Measurements from ENCODE around the gene TMEM244.
"Not testable (repeated sequence)": the region's sequence is repeated elsewhere in the genome, so short reads cannot be mapped to it uniquely, and the experiment has no call there.

TMEM244 gene, protein sequence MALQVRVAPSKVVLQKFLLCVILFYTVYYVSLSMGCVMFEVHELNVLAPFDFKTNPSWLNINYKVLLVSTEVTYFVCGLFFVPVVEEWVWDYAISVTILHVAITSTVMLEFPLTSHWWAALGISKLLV

DNA sequence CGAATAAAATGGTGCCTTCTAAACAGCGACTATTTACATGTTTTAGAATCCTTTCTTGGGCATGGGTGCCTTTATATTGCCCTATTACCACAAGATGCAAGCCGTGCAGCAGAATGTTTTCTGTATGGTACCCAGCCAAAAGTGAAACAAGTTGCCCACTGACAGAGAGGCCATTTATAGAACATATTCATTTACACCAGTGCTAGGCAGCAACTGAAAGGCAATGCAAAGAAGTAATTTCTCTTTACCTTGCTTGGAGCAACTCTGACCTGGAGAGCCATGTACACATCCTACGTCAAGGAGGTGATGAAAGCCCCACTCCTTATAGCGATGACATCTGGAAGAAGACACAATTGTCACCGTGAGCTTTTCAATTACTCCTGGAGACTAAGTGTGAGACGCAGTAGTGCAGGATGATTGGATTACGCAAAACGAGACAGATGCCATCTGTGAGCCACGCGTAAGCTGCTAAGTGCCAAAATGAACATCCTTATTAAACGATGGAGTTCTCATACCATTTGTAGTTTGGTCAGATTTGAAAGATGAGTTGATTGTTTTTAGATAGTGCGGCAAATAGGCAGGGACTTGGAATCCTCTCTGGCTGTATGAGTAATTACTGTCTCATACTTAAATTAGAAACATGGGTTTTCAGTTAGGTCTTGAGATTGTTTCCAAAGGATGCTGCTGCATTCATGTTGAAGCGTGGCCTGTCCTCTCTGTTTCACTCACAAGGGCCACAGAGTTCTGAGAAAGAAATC is at the start of gene TMEM244:
Gene TMEM244 (minus strand): TSS at position 408 of the 758 bp plus-strand sequence. CDS start 127 bp downstream, at position 281.
- peak; percentile 12 for DNase-seq (ENCODE audit: low spot score)

DNA sequence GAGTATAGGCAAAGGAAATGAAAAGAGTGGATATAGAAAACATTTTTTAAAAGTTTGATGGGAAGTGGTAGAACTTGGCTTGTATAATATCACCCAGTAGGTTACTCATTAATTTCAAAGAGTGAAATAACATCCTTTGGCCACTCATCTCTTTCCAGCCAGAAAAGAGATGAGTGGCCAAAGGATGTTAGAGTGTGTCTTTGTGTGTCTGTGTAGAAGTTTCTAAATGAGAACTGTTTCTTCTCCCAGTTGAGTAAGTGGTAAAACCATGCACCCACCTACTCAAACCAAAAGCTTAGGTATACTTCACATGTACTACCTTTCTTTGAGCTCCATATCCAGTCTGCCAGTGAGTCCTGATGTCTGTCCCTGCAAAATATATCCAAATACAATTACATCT is 47.7 kb upstream of the TMEM244 start:
- DNase-seq (ENCODE audit: low spot score): no peak

DNA sequence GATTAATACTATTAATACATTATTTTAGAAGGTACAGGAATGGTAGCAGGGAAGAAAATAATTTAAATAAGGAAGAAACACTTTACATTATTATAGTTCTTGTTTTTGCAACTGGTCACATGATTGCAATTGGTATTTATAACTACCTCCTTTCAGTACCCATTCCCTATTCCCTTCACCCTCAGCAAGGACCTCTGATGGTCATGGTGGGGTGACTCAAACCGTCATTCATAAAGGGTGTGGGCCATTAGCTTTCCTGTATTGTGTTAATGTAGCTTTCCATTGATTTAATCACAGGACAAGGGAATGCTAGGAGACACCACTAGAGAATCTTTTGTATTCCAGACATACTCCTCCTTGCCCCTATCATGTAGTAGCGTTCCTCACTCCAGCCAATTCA is 47.2 kb upstream of the TMEM244 start:
- no peak for DNase-seq (ENCODE audit: low spot score)

DNA sequence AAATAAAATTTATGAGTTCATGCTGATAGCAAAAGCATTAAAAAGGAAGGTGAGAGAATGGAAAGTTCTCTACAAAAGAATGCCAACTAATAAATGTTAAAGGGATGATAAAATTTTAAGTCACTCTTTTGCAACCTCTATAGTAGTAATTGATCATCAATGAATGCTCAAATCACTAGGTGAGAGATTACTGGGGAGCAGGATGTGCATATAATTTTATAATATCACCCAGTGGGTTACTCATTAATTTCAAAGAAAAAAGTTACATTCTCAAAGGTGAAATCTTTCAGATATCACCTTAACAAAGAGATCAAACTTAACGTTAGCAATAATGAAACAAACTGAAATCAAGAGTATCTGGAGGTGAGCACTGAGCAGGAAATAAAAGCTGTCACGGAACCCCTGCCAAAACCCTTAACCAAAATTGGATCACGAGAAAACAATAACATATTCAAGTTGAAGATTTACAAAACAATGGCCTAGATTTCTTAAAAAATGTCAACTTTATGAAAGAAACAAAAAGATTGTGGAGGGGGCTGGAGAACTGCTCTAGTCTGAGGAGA is 45.5 kb upstream of the TMEM244 start:
- DNase-seq (ENCODE audit: low spot score): no peak

DNA sequence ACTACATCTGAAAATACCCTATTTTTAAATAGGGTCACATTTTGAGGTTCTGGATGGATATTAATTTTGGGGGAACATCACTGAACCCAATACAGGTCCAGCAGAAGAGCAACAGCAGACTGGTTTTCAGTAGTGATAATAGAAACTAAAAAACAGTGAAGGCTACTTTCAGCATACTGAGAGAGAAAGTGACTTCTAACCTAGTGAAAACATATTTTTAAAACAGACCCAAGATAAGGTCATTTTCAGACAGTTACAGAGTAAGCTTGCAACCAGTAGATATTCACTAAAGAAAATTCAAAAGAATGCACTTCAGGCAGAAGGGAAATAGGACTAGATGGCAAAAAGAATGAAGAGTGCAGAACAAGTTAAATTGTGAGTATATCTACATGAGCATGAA is 42.0 kb upstream of the TMEM244 start:
- no peak for DNase-seq (ENCODE audit: low spot score)

DNA sequence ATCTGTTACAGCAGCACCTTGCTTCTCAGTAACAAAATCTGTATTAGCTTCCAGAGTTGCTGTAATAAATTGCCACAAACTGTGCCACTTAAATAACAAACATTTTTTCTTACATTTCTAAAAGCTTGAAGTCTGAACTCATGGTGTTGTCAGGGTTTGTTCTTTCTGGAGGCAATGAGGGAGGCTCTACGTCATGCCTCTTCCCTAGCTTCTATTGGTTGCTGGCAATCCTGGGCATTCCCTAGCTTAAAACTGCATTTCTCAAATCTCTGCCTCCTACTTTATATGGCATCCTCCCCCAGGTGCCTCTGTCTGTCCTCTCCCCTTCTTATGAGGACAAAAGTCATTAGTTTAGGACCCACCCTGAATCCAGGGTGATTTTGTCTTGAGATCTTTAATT is 41.6 kb upstream of the TMEM244 start:
- DNase-seq (ENCODE audit: low spot score): no peak

DNA sequence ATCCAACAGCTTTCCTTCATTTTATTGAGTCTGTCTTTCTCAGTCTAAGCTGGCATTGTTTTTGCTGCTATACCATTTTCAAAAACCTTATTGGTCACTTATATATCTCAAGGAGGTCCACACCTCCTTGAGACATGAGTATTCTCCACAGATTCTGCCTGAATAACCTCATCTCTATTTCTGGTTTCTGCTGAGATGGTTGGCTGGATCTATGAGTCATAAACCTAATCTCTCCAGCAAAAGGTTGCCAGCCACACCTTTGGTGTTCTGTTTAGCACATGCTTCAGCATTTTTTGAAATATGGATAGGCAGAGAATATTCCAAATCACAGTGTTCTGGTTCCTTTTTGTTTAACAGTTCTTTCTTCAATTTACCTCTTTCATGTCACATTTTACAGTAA is 40.8 kb upstream of the TMEM244 start:
- DNase-seq (ENCODE audit: low spot score): no peak

DNA sequence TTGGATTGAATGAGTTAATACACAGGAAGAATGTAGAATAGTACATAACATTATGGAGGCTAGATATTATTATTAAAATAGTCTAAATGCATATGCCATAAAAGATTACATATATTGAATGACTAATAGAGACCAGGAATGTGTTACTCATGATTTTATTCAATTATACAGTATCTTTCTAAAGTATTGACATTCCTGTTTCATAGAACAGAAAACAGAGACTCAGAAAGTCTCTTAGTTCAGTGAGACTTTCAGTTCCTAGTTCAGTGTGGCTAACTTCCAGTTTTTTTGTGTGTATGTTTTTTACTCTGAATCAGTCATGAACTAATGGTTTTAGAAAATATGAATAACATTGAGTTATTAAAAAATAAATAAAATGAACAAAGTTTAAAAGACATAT is 34.6 kb upstream of the TMEM244 start:
- no peak for DNase-seq (ENCODE audit: low spot score)

DNA sequence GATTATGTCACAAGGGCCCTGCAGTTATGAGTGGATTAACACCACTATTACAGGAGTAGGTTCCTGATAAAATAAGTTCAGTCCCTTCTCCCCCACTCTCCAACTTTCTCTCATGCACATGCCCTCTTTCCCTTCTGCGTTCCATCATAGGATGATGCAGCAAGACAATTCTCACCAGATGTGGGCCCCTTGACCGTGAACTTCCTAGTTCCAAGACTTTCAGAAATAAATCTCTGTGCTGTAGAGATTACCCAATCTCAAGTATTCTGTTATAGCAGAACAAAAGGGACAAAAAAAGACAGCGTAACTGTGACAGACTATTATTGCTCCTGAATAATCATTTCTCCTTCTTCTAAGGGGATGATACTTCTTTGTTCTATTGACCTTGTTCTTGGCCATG is 33.8 kb upstream of the TMEM244 start:
- DNase-seq (ENCODE audit: low spot score): no peak

DNA sequence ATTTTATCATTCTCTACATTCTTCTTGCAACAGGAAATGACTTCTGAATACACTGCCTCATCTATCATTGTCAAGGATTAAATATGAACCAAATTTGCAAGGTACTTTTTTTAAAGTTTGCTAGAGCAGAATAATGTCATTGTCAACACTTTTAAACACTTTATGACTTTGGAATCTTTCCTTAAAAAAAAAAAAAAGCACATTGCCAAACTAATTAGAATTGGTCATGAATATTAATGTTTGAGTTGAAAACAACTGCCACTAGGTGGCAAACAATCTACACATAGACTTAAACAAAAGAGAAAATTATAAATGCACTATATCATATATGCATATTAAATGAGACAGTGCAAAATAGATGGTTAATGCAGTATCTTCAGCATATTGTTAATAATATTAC is 32.5 kb upstream of the TMEM244 start:
- peak; percentile 59 for DNase-seq (ENCODE audit: low spot score)

DNA sequence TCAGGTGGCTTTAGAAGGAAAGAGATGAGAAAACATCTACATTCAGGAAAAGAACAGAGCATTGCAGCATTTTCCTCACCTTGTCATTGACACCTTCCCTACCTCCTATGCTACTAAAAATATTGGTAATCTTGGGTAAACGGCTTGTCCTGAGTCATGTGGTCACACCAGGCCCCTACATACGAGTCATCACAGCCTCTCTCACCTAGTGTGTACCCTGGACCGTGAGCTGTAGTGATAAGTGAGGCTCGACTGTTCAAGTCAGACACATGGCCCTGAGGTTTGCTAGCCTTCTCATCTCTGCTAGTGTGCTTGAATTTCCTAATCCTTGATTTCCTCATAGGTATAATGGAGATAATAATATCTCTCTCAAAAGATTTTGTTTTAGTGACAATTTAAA is 29.6 kb upstream of the TMEM244 start:
- DNase-seq (ENCODE audit: low spot score): no peak

DNA sequence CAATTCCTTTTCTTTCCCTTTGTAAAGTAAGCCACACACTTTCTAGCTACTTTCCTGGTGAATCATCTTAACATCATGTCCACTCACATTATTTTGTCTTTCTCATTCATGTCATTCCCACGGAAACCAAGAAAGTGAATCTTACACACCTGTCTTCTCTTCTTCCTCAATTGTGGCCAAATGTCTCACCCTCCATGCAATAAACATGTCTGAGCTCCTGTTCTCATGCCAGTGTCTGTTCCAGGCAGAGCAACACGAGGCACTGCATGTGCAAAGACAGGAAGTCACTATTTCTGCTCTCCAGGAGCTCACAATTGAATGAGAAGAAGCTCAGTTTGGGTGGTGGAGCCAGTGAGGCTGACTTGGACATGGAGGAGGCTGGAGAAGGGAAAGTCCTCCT is 29.0 kb upstream of the TMEM244 start:
- DNase-seq (ENCODE audit: low spot score): no peak

DNA sequence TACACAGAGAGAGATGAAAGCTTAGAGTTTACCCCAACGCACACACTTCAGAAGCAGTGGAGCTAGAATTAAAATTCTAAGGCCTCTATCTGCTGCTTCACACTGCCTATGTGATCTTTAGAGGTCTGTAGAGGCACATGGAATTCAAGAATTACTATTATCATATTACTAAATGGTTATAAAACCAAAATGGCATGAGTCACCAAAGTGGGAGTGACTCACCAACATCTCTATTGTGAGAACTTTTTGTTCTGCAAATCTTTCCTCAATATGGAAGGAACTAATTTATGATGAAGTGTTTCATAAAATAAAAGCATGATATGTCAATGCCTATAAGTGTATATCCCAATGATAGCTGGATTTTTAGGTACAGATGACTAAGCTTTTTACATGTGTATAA is 28.5 kb upstream of the TMEM244 start:
- no peak for DNase-seq (ENCODE audit: low spot score)

DNA sequence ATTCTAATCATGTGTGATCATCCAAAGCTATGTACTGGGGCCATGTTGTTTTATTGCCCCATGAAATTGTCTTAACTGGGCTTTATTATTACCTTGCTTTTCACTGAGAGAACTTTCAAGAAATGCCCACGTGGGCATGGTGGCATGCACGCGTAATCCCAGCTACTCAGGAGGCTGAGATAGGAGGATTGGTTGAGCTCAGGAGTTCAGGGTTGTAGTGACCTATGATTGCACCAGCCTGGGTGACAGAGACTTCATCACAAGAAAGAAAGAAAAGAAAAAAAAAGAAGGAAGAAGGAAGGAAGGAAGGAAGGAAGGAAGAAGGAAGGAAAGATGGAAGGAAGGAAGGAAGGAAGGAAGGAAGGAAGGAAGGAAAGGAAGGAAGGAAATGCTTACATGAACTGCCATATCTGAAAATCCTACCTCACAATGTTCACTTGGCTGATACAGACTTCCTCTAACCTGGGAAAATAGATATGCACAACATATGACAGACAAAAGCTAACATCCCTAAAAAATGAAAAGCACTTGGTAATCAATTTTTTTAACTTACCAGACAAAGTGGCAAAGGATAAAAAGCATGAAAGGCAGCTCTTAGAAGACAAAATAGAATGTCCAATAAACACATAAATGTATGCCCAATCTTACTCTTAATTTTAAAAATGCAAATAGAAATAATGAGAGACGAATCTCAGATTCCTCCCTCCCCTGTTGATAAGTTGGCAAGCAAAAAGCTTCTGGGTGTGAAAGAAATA is 25.5 kb upstream of the TMEM244 start:
- DNase-seq (ENCODE audit: low spot score): no peak

DNA sequence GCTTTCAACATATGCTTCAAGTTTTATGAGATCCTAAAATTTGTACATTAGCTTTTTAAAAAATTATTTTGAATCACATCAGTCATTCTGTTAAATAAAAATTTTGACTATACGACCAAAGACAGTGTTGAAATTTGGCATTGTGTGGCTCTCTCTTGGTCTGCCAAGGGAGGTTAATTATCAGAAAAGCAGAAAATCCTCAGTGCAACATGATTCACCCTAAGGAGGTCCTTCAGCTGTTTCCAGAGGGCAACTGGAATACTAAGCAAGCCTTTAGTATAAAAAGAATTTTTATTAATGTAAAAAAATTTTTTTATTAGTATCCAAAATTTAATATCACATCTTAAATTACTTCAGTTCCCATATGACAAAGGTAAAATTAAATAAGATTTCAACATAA is 23.1 kb upstream of the TMEM244 start:
- no peak for DNase-seq (ENCODE audit: low spot score)

DNA sequence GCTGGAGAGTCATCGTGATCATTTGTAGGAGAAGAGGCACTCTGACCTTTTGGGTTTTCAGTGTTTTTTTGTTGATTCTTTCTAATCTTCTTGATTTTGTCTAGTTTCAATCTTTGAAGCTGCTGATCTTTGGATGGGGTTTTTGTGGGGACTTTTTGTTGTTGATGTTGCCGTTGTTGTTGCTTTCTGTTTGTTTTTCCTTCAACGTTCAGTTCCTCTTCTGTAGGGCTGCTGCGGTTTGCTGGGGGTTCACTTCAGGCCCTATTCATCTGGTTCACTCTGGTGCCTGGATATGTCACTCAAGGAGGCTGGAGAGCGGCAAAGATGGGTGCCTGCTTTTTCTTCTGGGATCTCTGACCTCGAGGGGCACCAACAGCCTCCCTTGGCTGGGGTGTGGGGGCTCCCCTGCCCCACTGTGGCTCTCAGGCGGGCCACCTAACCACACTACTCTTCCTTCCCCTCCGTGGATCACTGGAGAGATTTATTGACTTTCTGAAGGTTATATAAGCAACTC is 21.5 kb upstream of the TMEM244 start:
- DNase-seq (ENCODE audit: low spot score): no peak

DNA sequence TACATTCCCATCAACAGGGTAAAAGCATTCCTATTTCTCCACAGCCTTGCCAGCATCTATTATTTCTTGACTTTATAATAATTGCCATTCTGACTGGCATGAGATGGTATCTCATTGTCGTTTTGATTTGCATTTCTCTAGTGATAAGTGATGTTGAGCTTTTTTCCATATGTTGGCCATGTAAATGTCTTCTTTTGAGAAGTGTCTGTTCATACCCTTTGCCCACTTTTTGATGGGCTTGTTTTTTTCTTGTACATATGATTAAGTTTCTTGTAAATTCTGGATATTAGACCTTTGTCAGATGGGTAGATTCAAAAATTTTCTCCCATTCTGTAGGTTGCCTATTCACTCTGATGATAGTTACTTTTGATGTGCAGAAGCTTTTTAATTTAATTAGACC is 16.8 kb upstream of the TMEM244 start:
- DNase-seq (ENCODE audit: low spot score): not testable (repeated sequence)

DNA sequence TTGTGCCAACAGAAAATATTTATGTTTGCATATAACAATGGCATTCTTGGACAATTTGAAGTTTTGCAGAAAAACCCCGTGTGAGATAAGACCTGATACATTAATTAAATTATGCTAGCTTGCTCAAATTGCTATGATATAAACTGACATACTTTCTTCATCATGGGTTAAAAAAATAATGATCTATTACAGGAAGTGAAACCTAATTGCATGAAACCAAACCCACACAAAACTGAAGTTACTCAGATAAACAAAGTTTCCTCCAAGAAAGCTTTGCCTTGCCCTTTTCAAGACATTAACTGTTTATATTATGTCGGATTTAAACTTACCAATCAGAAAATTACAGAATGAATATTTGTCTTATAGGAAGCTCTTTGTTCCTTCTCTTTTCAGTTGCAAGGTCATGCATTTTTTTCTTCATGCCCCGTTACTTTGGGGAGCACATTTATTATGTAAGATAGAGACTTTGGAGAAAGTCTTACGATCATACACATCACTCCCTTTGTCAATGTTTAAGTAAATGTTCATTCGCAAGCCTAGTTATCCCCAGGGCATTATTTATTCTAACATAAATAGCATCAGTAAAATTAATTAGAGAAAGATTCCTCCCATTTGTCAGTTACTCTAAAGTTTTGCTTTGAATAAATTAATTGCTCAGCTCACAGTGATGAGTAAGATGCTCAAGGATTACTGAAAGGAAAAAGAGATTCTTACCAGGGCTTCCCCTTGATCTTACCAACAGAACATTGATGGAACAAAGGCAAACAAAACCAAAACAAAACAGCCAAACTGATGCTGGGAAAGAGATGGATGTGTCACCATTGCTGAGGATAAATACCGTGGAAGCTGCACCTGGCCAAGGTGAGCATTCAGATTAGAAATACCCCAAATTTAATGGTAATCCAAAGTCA is 14.8 kb upstream of the TMEM244 start:
- DNase-seq (ENCODE audit: low spot score): peak; percentile 45

DNA sequence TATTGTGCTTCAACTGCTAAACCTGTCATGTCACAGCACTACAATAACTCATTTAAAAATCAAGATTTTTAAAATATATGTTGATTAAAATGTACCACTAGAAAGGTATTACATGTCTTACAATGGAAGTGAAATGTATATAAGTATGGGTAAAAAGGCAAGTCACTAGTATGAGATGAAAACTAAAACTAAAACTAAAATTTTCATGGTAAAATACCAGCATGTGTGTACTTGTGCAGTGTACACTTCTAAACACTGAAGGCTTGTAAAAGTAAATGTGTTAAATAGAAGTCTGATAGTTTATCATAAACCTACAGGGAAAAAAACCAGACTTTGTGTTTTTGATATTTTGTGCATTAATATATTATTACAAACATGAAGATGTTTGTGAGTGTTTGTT is 13.7 kb upstream of the TMEM244 start:
- DNase-seq (ENCODE audit: low spot score): no peak

DNA sequence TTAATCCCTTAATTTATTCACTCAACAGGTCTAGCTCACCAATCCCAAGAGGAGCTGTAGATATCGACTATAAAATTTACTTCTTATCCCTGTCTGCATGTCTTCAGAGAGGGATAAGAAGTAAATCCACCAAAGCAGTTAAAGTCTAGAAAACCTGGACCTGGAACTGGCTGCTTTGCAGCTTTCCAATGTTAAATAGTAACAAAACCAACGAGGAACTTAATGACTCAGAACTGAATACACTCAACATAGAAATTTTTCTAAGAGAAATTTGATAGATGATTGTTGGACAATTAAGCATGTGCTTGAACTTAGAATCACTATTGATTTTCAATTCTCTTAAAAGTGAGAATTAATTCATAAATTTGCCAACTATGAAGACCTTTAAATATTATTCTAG is 11.5 kb upstream of the TMEM244 start:
- DNase-seq (ENCODE audit: low spot score): no peak

DNA sequence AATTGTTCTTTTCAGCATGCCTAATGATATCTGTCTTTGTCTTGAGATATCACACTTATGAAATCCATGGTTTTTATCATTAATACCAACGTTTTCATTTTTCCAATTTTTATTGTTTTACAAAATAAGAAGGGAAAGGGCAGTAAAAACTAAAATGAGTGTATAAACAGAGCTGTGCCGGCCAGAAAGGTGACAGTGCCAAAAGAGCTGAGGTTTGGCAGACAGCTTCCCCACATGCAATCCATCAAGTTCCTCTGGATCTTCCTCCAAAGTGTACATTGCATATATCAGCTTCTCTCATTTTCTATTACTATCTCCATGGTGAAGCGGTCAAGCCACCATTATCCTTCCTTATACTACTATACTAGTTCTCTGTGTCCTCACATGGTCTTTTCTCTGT is 10.1 kb upstream of the TMEM244 start:
- no peak for DNase-seq (ENCODE audit: low spot score)

DNA sequence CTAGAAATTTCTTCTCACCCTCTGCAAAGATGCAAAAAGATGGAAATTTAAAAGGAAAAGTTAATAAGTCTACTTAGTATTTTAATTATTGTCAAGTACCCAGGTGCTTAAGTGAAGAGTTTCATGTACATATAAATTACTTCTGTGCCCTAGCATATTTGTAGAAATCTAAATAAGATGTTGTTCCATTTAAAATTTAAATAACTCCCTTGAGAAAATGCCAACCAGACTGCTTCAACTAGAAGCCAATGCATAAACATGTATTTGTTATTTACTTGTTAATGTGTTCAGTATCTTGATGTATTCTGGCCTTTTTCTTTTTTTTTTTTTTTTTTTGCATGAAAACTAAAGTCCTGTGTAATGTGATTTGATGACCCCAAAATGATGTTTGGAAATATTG is 6.3 kb upstream of the TMEM244 start:
- DNase-seq (ENCODE audit: low spot score): no peak

Data from NAMALWA (cell line).